GM04503 (cell line): ENCODE data around the gene MAVS.
"Not testable (repeated sequence)": the region's sequence is repeated elsewhere in the genome, so short reads cannot be mapped to it uniquely, and the experiment has no call there.

Experiments
- DNase-seq: peaks from one replicate; pipeline ENCODE4 v3.0.0-alpha.2; 2012; ENCODE audit warnings: low read depth

MAVS gene

GRCh38 chr20:3815703-3816315 is 30.8 kb upstream of the MAVS start:
- DNase-seq, result no peak

GRCh38 chr20:3818155-3819151 is 28.2 kb upstream of the MAVS start:
- peak; percentile 39 for DNase-seq

- DNase-seq, result no peak
Observed at GRCh38 chr20:3819411-3820047, 27.1 kb upstream of the MAVS start.

GRCh38 chr20:3820048-3820900 is 26.4 kb upstream of the MAVS start, which contains the start of gene AP5S1:
TSS of gene AP5S1 (plus strand) at chr20:3820547. CDS start at chr20:3822118, 1,571 bp downstream.
- DNase-seq, result peak; percentile 72

- DNase-seq, result no peak
Observed at GRCh38 chr20:3820901-3821727, 25.5 kb upstream of the MAVS start.

GRCh38 chr20:3821996-3822395 is 24.6 kb upstream of the MAVS start:
- no peak for DNase-seq

- DNase-seq, result no peak
Observed at GRCh38 chr20:3823881-3824280, 22.8 kb upstream of the MAVS start.

GRCh38 chr20:3825526-3825925 is 21.1 kb upstream of the MAVS start:
- no peak for DNase-seq

- DNase-seq, result no peak
Observed at GRCh38 chr20:3826420-3826819, 20.2 kb upstream of the MAVS start.

GRCh38 chr20:3828798-3829197 is 17.8 kb upstream of the MAVS start:
- peak; percentile 54 for DNase-seq

- DNase-seq, result not testable (repeated sequence)
Observed at GRCh38 chr20:3829891-3830290, 16.7 kb upstream of the MAVS start.

GRCh38 chr20:3836132-3836531 is 10.5 kb upstream of the MAVS start:
- DNase-seq, result no peak

GRCh38 chr20:3839328-3839727 is 7.3 kb upstream of the MAVS start:
- no peak for DNase-seq

GRCh38 chr20:3840201-3840600 is 6.4 kb upstream of the MAVS start:
- not testable (repeated sequence) for DNase-seq

- DNase-seq, result no peak
Observed at GRCh38 chr20:3842348-3842930, 4.2 kb upstream of the MAVS start.

GRCh38 chr20:3843490-3843889 is 3.1 kb upstream of the MAVS start:
- no peak for DNase-seq

GRCh38 chr20:3843990-3844619 is 2.5 kb upstream of the MAVS start:
- not testable (repeated sequence) for DNase-seq

GRCh38 chr20:3846378-3846739 is 275 bp upstream of the MAVS start:
- no peak for DNase-seq

GRCh38 chr20:3847429-3847940 is 851 bp downstream of the MAVS start:
- DNase-seq, result peak; percentile 16

GRCh38 chr20:3848565-3848964 is 1.9 kb downstream of the MAVS start:
- no peak for DNase-seq
